CD4-positive, alpha-beta T cell treated with Interleukin-21 for 1 hour (primary cell): ENCODE measurements around the gene TCP11.
A peak's percentile ranks its signal among the peaks of the same experiment; 100 is the strongest.

Source experiments
- DNase-seq: peaks from one replicate; pipeline ENCODE4 v3.0.0-alpha.2; 2020

Gene TCP11

DNA sequence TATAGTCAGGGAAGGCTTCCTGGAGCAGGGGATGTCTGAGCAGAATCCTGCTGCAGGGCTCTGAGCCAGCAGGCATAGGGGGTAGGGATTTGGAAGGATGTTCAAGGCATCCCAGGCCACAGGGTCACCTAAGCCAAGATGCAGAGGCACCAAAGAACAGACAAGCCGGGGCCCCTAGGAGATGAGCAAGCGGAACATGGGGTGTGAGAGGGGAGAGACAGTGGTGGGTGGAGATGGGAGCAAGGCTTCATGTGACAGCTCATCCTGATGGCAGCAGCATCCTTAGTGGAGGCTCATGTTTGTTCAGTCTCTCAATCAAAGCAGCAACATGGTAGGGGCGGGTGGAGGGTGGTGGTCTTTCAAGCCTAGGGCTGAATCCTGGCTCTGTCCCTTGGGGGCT, 29.8 kb upstream of the TCP11 start:
- DNase-seq: no peak

- no peak for DNase-seq
Measured at GRCh38 chr6:35170166-35170565, 29.0 kb upstream of the TCP11 start.

DNA sequence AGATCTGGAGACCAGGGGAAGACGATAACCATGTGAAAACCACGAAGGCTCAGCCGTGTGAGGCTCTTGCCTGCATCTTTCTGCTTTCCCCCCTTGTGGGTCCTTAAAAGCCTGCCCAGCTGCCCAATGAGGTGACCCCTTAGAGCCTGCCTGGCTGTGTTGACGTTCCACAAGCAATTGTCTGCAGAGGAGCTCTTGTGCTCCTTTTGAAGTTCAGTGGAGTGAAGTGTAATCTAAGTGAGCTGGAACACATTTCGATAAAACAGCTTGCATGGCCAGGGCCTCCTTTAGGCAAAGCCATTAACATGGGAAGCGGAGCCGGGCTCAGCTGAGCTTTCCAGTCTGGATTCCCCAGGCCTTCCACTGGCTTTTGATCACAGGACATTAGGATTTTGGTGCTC, 27.3 kb upstream of the TCP11 start:
- no peak for DNase-seq

DNA sequence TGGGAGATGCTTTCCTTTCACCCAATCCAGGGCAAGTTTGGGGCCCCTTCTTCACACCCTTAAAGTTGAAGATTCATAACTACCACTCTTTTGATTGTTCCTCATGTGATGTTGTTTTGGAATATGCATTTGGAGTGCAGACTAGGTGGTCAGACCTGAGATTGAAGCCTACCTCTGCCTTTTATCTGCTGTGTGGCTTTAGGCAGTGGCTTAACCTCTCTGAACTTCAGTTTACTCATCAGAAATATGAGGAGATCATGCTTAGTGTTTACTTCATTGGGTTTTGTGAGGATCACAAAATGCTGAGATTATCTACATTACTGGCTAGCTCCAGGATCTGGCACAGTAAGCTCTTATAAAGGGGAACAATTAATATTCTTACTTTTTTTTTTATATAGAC, 26.4 kb upstream of the TCP11 start:
- DNase-seq: no peak

DNA sequence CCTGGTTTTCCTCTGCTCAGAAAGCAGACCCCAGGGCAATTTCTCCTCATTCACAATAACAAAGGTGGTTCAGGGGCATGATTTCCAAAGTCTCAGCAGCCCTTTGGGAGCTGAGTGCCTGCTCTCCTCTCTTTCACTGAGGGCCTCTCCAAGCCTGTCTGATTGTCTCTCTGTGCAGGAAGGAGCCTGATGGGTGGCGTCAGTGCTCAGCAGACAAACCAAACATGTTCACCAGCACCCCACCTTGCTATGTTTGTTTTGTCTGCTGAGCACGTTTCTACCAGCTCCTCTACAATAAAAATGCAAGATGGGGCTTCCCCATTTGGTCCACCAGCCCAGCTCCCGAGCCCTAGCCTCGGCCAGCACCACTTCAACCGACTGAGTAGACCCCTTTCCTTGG, 25.4 kb upstream of the TCP11 start:
- no peak for DNase-seq

DNA sequence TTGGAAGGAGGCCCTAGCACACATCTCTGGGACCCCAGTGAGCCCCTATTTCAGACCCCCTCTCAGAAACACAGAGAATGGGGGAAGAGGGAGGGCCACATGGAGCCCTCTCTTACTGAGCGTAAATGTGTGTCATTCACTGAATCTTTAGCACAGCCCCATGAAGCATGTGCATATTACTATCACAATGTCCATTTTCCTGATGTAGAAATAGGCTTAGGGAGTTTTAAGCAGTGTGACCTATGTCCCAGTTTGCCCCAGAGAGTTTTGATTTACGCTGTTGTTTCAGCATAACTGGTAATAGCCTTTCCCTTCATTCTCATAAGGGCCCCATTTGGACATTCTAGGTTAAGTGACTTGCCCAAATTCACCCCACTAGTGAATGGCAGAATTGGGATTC, 25.0 kb upstream of the TCP11 start:
- DNase-seq: no peak

DNA sequence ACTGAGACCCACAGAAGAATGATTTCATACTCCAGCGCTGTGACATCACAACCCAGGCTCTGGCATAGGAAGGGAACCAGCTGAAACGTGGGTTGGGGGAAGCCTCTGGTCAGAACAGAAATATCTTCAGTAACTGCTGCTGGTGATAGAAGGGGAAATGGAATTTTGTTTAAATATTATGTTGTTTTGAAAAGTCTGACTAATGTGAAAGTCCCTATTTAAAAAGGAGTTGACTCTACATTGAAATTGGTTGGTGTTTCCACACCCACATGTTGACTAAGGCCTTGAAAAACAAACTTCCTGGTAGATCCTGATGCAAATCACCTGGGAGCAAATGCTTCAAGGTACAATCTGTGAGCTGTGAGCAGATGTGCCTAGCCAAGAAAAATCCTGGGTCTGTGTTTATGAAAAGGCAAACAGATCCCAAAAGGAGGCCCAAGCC, 24.5 kb upstream of the TCP11 start:
- no peak for DNase-seq

- no peak for DNase-seq
Measured at GRCh38 chr6:35164868-35165267, 23.7 kb upstream of the TCP11 start.

DNA sequence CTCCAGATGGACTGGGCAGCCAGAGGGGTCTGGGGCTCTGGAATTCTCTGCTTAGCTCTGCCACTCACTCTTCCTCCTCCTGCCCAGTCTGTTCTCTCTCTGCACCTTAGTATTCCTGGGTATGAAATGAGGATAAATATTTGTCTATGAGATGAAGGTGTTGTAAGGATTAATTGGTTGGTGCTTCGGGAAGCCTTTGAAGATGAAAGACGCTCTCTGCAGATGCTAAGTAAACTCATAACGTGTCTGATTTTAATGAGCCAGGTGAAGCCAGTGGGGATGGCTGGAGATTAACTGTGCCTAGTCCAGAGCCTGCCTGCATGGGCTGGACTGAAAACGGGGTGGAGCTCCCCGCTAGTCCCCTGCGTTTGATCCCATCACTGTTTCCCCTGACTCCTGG, 23.1 kb upstream of the TCP11 start:
- DNase-seq: no peak

DNA sequence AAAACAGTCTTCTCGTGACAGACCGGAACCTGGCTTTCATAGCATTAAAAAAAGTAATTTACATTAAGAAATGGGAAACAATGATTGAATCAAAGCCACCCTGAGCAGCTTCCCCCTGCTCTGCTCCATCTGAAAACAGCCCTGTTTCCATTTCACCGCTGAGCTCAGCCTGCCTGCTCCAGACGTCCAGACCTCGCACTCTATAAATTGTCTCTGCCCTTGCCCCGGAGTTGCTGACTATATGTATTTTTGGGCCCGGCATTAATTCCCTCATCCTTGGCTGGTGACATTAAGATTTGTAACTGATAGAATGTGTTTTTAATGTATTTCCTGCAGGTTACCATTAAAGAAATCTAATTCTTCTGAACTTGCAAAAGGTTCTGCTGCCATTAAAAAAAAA, 22.7 kb upstream of the TCP11 start:
- DNase-seq: no peak

GRCh38 chr6:35161776-35162607, 20.9 kb upstream of the TCP11 start:
- DNase-seq: no peak

DNA sequence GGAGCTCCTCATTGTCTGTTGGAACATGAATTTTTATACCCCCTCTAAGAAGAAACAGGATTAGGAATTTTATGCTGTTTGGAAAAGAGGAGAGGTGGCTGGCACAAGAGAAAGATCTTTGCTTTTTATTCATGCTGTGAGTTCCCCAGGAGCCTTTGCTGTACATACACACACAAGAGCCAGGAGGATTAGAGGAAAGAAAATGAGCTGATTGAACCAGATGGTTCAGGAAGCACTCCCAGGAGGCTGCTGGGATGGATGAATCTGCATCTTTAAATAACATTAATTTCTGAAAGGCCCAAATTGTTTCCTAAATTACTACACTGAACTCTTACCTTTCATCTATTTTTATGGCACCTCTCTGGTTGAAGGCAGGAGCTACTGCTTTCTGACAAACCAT, 20.1 kb upstream of the TCP11 start:
- no peak for DNase-seq

GRCh38 chr6:35160642-35161041, 19.5 kb upstream of the TCP11 start:
- no peak for DNase-seq

GRCh38 chr6:35158520-35158919, 17.4 kb upstream of the TCP11 start:
- no peak for DNase-seq

GRCh38 chr6:35154947-35155346, 13.8 kb upstream of the TCP11 start:
- DNase-seq: no peak

DNA sequence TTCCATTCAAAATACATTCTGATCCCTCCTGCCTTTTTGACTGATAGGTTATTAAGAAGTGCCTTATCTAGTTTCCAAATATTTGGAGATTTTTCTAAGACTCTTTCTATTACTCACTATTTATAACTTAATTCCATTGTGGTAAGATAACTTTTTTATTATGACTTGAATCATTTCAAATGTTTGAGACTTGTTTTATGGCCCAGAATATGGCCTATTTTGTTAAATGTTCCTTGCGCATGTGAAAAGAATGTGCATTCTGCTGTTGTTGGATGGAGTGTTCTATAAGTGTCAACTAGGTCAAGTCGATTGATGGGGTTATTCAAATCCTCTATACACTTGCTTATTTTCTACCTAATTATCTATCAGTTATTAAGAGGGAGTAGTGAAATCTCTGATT, 13.1 kb upstream of the TCP11 start:
- no peak for DNase-seq

GRCh38 chr6:35152067-35152707, 11.0 kb upstream of the TCP11 start:
- no peak for DNase-seq

DNA sequence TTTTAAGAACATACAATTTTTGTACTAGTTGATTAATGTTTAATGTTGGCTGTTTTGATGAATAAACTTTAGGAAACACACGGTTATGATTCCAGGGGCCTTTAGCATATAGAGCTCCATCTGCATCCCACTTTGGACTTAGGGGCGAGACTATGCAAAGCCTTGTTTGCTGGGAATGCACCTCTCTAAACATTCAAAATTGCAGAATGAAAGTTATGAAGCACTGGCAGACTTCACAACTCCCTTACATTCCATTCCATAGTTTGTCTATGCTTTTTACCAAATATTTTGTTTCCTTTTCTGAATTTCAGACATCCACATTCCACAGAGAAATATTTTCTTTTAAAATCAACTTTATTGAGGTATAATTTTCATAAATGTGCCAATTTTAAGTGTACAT, 10.3 kb upstream of the TCP11 start:
- DNase-seq: no peak

- DNase-seq: no peak
Measured at GRCh38 chr6:35149891-35150566, 8.9 kb upstream of the TCP11 start.

- no peak for DNase-seq
Measured at GRCh38 chr6:35148167-35148741, 7.1 kb upstream of the TCP11 start.

- no peak for DNase-seq
Measured at GRCh38 chr6:35147486-35147885, 6.3 kb upstream of the TCP11 start.

DNA sequence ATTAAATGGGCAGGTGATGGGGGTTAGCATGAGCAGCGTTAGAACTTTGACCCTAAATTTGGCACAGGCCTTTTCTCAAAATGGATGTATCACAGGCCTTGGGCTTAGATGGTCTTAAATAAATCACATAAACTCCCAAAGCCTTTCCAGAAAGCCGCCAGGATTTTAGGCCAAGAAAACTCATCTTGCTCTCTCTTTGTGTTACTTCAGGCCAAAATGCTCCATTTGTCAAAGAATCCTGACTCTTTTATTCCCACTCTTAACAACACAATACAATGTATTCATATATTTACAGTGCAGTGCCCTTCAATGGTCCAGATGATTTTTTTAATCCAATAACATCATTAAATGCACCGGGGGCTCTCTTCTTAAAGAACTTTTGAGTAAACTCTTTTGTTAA, 5.9 kb upstream of the TCP11 start:
- DNase-seq: no peak

DNA sequence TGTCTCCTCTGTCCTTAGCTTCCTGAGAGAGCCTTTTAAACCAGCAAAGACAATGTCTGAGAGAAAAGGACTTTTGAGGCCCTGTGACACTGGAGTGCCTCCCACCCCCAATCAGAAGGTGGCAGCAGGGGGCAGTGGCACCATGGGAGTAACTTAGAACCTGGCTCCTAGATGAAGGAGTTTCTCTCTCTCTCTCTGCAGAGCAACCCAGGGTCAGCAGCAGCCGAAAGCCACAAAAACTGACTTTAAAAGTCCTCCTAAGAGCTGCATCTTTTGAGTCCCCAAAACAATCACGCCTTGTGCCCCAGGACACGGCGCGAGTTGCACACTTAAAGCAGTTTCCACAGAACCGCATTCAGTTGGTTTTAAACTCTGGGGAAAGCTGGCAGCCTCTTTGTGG, 5.3 kb upstream of the TCP11 start:
- peak; percentile 15 for DNase-seq

GRCh38 chr6:35145757-35146156, 4.6 kb upstream of the TCP11 start:
- no peak for DNase-seq
